Prostate gland (tissue), 2 donors: ENCODE measurements around the gene TTC34. TPM values are rescaled to one million over a fixed set of nuclear protein-coding genes. Genes with fewer than 3 reads are reported as not detected.

Experiments used
- DNase-seq: peaks from one replicate; pipeline ENCODE4 v3.0.0-alpha.2; 2019; ENCODE audit warnings: low spot score
- H3K27ac ChIP-seq, 2 donors: fragments of 200-600 bp; sonication (generic); 2 replicates each; pipeline ENCODE4 v1.5.1; 2017 to 2019
- H3K27me3 ChIP-seq: fragments of 200-600 bp; sonication (generic); replicated peaks from 2 replicates; pipeline ENCODE4 v1.5.1; 2019; ENCODE audit not compliant: insufficient read depth
- H3K36me3 ChIP-seq, 2 donors: fragments of 200-600 bp; sonication (generic); 1 replicate in 1 of 2; 2 replicates in 1 of 2; pipeline versions ENCODE4 v1.5.1 to v1.8.1; 2017 to 2019
- H3K4me1 ChIP-seq: fragments of 200-600 bp; sonication (generic); replicated peaks from 2 replicates; pipeline ENCODE4 v1.5.1; 2019
- H3K4me3 ChIP-seq, 2 donors: fragments of 200-600 bp; sonication (generic); 2 replicates each; pipeline ENCODE4 v1.5.1; 2017 to 2019
- H3K9me3 ChIP-seq: fragments of 200-600 bp; sonication (generic); 2 replicates; pipeline ENCODE4 v1.5.1; 2017
- POLR2A ChIP-seq: fragments of 450-650 bp; IDR thresholded peaks from one replicate; pipeline ENCODE4 v1.6.1; 2016; ENCODE audit warnings: antibody characterized with exemption, mild to moderate bottlenecking
- POLR2AphosphoS5 ChIP-seq: sonication (generic); formaldehyde crosslinking; IDR thresholded peaks from one replicate; pipeline ENCODE4 v1.6.1; 2017; ENCODE audit warnings: antibody characterized with exemption
- WGBS: methylation state at CpG from one replicate; pipeline ENCODE4 v1.1.5; 2018; 5-methylcytosine and 5-hydroxymethylcytosine counted together
- intact Hi-C: fragments of 100-400 bp; cut with DNase I; formaldehyde crosslinking; loops from one replicate; pipeline ENCODE4 v1.14.2; 2022
- total RNA-seq, 2 donors: library from RNA; depleted of rRNA; stranded (reverse); fragments of >200 nt; gene quantifications; one replicate each; pipeline ENCODE4 v1.1.0, GENCODE V29; 2016
- TF ChIP-seq, protein P1 (sequence below), 4 experiments: fragments of 200-600 bp in 2 of 4; fragments of 450-650 bp in 2 of 4; sonication (generic) in 2 of 4; IDR thresholded peaks; 1 replicate in 3 of 4; 2 replicates in 1 of 4; pipeline ENCODE4 v1.5.1; 2016 to 2019; ENCODE audit warnings: antibody characterized with exemption in 4 of 4, mild to moderate bottlenecking in 2 of 4, moderate library complexity in 2 of 4

The TTC34 gene
- total RNA-seq, 2 donors from 2014 or later = 0.32 to 1.2 TPM

DNA sequence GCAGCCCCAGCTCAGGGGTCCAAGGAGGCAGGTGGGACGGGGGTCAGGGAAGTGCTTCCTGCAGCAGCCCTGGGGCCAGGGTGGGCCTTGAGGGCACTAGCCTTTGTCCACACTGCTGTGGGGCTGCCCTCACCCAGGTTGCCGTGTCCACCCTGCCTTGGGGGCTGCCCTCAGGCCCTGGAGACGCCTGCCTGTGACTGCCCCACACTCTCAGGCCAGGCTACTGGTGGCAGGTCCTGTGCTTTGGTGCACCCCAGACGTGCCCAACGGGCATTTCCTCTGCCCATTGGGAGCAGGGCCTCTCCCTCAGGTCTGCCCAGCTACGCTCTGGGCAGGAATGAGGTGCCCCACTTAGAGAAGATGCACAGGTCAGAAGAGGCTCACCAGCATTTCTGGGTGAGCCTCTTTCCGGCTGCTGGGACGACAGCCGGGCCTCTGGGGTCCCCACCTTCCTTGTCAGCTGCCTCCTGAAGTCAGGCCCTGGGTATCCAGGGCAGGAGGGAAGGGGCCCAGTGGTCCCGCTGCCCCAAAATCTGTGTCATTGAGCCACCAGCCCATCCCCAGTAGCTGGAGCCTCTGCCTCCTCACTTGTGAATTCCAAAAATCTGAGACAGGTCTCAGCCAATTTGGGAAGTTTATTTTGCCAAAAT is 166.0 kb downstream of the TTC34 start:
- Histone ChIP-seq H3K4me1 (no peaks in the 10 kb centered on the region), H3K27me3 (peaks cover 3% of the 10 kb centered on the region), H3K9me3 (no peaks in the 10 kb centered on the region), H3K27ac (no peak overlapping the region), H3K36me3 (no peaks in the 10 kb centered on the region), H3K4me3 (no peak overlapping the region)
- intact Hi-C loops = no loop called here
- no peak for DNase-seq
- 74% methylated on average over 10 of the region's 10 CpGs for WGBS
- TF ChIP-seq POLR2A = no peak

DNA sequence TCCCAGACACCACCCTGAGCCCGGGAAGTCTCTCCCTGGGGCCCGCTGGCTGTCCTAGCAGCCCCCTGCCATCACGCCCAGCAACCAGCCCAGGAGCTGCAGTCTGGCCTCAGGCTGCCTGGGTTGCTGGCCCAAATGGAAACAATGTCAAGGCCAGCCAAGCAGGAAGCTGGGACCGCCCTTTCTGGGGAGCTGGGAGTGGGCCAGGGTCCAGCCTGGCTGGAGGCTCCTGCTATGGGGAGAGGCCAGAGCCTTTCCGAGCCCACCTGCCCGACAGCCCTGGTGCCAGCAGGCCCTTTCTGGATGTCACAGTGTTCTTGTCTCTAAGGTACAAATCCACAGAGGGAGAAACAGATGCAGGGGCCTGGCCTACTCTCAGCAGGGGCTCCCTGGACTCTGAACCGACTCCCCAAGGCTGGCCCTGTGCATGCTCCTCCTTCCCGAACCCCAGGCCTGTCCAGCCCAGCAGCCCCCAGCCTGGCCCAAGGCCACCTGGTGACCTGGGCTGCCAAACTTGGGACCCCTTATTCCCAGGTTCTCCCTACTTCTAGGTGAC is 167.5 kb downstream of the TTC34 start:
- Histone ChIP-seq H3K27ac (no peak overlapping the region), H3K36me3 (no peaks in the 10 kb centered on the region), H3K27me3 (peaks cover 7% of the 10 kb centered on the region), H3K4me1 (no peaks in the 10 kb centered on the region), H3K4me3 (no peak overlapping the region), H3K9me3 (no peaks in the 10 kb centered on the region)
- no peak for DNase-seq
- TF ChIP-seq, protein P1, sequence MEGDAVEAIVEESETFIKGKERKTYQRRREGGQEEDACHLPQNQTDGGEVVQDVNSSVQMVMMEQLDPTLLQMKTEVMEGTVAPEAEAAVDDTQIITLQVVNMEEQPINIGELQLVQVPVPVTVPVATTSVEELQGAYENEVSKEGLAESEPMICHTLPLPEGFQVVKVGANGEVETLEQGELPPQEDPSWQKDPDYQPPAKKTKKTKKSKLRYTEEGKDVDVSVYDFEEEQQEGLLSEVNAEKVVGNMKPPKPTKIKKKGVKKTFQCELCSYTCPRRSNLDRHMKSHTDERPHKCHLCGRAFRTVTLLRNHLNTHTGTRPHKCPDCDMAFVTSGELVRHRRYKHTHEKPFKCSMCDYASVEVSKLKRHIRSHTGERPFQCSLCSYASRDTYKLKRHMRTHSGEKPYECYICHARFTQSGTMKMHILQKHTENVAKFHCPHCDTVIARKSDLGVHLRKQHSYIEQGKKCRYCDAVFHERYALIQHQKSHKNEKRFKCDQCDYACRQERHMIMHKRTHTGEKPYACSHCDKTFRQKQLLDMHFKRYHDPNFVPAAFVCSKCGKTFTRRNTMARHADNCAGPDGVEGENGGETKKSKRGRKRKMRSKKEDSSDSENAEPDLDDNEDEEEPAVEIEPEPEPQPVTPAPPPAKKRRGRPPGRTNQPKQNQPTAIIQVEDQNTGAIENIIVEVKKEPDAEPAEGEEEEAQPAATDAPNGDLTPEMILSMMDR (IDR thresholded peaks at IDR 0.05) = no peak
- no peak for TF ChIP-seq POLR2AphosphoS5
- no peak for TF ChIP-seq POLR2A
- 42% methylated on average over 7 of the region's 8 CpGs for WGBS
- intact Hi-C loops = no loop called here

DNA sequence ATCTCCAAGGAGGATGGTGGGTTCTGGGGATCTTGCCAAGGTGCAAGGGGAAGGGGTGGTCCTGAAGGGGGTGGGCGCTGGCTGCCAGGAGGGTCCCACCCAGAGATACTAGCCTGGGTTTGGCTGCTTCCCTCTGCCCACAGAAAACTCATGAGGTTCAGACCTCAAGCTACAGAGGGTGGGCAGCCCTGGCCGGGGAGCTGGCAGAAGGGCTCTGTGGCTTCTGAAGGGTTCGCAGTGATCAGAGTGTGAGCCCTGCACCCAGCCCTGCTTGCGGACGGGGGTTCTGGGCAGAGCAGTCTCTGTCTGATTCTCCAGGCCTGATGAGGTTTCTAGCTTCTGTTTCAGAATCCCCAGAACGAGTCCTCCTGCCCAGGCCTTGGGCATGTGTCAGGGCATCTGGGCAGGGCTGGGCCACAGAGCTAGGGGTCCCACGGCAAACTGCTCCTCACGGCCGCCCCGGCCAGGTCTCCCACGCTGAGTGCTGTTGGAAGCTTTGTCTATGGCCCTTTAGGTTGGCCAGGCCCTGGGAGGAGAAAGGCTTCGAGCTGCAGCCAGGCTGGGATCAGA is 168.0 kb downstream of the TTC34 start:
- Histone ChIP-seq H3K27me3 (peaks cover 13% of the 10 kb centered on the region), H3K36me3 (no peaks in the 10 kb centered on the region), H3K27ac (no peak overlapping the region), H3K4me1 (no peaks in the 10 kb centered on the region), H3K4me3 (no peak overlapping the region), H3K9me3 (no peaks in the 10 kb centered on the region)
- TF ChIP-seq, protein P1 (IDR thresholded peaks at IDR 0.05) = no peak
- TF ChIP-seq POLR2AphosphoS5 (no peak), POLR2A (no peak)
- intact Hi-C loops = no loop called here
- DNase-seq = no peak
- WGBS = 72% methylated on average over 12 of the region's 12 CpGs

DNA sequence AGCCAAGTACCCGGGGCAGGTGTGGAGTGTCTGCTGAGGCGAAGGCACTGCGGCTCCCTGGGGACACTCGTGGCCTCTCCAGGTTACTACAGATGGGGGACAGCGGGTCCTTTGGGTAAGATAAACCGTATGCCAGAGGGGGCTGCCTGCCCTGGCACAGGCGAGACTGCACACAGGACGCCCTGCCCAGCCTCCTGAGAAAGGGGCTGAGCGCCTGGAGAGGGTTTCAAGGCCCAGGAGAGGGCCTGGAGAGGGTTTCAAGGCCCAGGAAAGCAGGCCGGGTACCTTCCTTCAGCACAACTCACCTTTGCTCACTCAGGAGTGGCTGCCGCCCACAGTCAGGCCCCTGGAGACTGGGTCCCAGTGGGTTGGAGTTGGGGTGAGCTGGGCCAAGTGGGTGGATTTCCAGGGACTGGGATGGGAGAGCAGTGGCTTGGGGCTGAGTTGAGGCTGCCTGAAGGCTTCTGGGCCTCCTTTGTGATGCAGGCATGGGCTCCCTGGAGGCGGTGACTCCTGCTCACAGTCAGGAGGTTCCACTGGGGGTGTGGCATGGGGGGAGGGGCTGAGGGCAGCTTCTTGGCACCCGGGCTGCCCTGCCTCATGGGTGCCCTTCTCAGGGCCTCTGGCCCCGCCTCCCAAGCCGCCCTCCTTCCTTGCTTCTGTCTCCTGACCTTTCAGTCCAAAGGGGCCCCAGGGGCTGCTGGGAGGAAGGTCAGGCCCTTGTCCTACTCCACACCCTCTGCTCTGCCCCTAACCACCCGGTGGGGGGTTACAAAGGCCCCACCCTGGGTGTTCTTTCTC is 168.7 kb downstream of the TTC34 start, which contains the start of gene MMEL1:
Gene MMEL1, minus strand, starts transcription at position 456 of the 801 bp plus-strand sequence. CDS start 3,532 bp downstream, outside the sequence.
- Histone ChIP-seq H3K4me3 (no peak within 1 kb of the TSS), H3K36me3 (no peaks in the 10 kb centered on the region), H3K9me3 (no peaks in the 10 kb centered on the region), H3K27me3 (peaks cover 18% of the 10 kb centered on the region), H3K4me1 (no peaks in the 10 kb centered on the region), H3K27ac (no peak within 1 kb of the TSS)
- TF ChIP-seq POLR2AphosphoS5 (no peak), POLR2A (no peak)
- TF ChIP-seq, protein P1 (IDR thresholded peaks at IDR 0.05) = no peak
- no peak for DNase-seq
- intact Hi-C loops = no loop called here
- WGBS = 69% methylated on average over 16 of the region's 16 CpGs

DNA sequence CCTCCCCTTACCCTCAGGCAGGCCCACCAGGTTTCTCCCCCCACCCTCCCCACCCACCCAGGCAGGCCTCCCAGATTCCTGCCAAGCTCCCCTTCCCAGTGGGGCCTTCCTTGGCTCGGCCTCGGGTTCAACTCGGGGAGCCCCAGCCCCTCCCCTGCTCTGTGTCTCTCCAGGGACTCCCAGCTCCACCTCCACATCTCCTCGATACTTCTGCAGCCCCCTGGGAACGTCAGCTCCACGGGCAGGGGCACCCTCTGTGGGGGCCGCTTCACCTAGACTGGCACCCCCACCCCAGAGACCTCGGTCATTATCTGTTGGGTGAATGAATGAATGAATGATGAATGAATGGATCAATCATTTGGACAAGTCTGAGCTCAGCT is 169.5 kb downstream of the TTC34 start:
- no peak overlapping the region for H3K4me3 ChIP-seq
- 47% methylated on average over 8 of the region's 8 CpGs for WGBS
- no peaks in the 10 kb centered on the region for H3K9me3 ChIP-seq
- DNase-seq = no peak
- H3K27me3 ChIP-seq = peaks cover 18% of the 10 kb centered on the region
- intact Hi-C loops = no loop called here
- no peaks in the 10 kb centered on the region for H3K4me1 ChIP-seq
- no peak overlapping the region for H3K27ac ChIP-seq
- H3K36me3 ChIP-seq = no peaks in the 10 kb centered on the region
- TF ChIP-seq, protein P1 (IDR thresholded peaks at IDR 0.05) = no peak
- TF ChIP-seq POLR2A (no peak), POLR2AphosphoS5 (no peak)
